ENCODE results near the gene RABL2B.

- TF ChIP-seq CTCF (IDR thresholded peaks at IDR 0.05 in 2 of 3, conservative IDR thresholded peaks at IDR 0.05 in 1 of 3; ENCODE audit: borderline replicate concordance in 1 of 3, insufficient read depth in 1 of 3, low read depth in 2 of 3, low read length in 2 of 3) (no peak), REST (IDR thresholded peaks at IDR 0.05; ENCODE audit: low read depth) (no peak), POLR2A (IDR thresholded peaks at IDR 0.05; ENCODE audit: borderline replicate concordance, extremely low read depth, insufficient read depth, insufficient read length) (no peak), ZBTB33 (IDR thresholded peaks at IDR 0.05; ENCODE audit: extremely low read depth, insufficient replicate concordance, low read length) (no peak), CEBPB (IDR thresholded peaks at IDR 0.05; ENCODE audit: low read depth) (no peak), ELF1 (IDR thresholded peaks at IDR 0.05; ENCODE audit: borderline replicate concordance, low read depth) (no peak), SP1 (IDR thresholded peaks at IDR 0.05; ENCODE audit: low read depth) (no peak), POLR2AphosphoS5 (IDR thresholded peaks at IDR 0.05; ENCODE audit: low read depth, low read length) (no peak), TCF7L2 (IDR thresholded peaks at IDR 0.05; ENCODE audit: borderline replicate concordance, extremely low read depth, insufficient read depth, insufficient read length) (no peak), EZH2phosphoT487 (IDR thresholded peaks at IDR 0.05; ENCODE audit: borderline replicate concordance) (no peak), JUND (IDR thresholded peaks at IDR 0.05) (no peak)
Measured at GRCh38 chr22:50721257-50721844, 62.1 kb downstream of the RABL2B start.
